ENCODE data around the gene GRIPAP1.
"Not testable (repeated sequence)": the region's sequence is repeated elsewhere in the genome, so short reads cannot be mapped to it uniquely, and the experiment has no call there.

The GRIPAP1 gene

GRCh38 chrX:48983896-48984295 lies 18.2 kb downstream of the GRIPAP1 start:
- DNase-seq (ENCODE audit: low read depth, low spot score) = no peak
- no peak overlapping the region for H3K4me3 ChIP-seq (ENCODE audit: low read depth, low read length)
- CTCF ChIA-PET = no interaction called here
- no peak for TF ChIP-seq CTCF (IDR thresholded peaks at IDR 0.05; ENCODE audit: insufficient read depth, low read length, missing control alignments)
- POLR2A ChIA-PET = no interaction called here

- DNase-seq (ENCODE audit: low read depth, low spot score) = no peak
- TF ChIP-seq CTCF (IDR thresholded peaks at IDR 0.05; ENCODE audit: insufficient read depth, low read length, missing control alignments) = no peak
- ChIA-PET POLR2A (interaction anchor here (0.7 kb wide), 1 partner anchor 89 kb away, joined by 4 read pairs; no protein-coding TSS in a partner anchor), CTCF (interaction anchor here (1.4 kb wide), 1 partner anchor 11 kb away, joined by 5 read pairs; the partner anchor contains the start of gene KCND1)
- H3K4me3 ChIP-seq (ENCODE audit: low read depth, low read length) = no peak overlapping the region
Observed at GRCh38 chrX:48983081-48983480, 19.0 kb downstream of the GRIPAP1 start.

GRCh38 chrX:48981178-48981577 lies 20.9 kb downstream of the GRIPAP1 start:
- no peak overlapping the region for H3K4me3 ChIP-seq (ENCODE audit: low read depth, low read length)
- ChIA-PET CTCF (no interaction called here), POLR2A (no interaction called here)
- TF ChIP-seq CTCF (IDR thresholded peaks at IDR 0.05; ENCODE audit: insufficient read depth, low read length, missing control alignments) = no peak
- DNase-seq (ENCODE audit: low read depth, low spot score) = no peak

- H3K4me3 ChIP-seq (ENCODE audit: low read depth, low read length); POLR2A ChIA-PET; CTCF ChIA-PET; DNase-seq (ENCODE audit: low read depth, low spot score): not testable (repeated sequence)
Observed at GRCh38 chrX:48980341-48980740, 21.7 kb downstream of the GRIPAP1 start.

GRCh38 chrX:48978226-48978625 lies 23.8 kb downstream of the GRIPAP1 start:
- ChIA-PET CTCF (no interaction called here), POLR2A (no interaction called here)
- no peak for TF ChIP-seq CTCF (IDR thresholded peaks at IDR 0.05; ENCODE audit: insufficient read depth, low read length, missing control alignments)

GRCh38 chrX:48976086-48976485 lies 26.0 kb downstream of the GRIPAP1 start:
- DNase-seq (ENCODE audit: low read depth, low spot score) = no peak
- ChIA-PET POLR2A (no interaction called here), CTCF (no interaction called here)
- H3K4me3 ChIP-seq (ENCODE audit: low read depth, low read length) = no peak overlapping the region
- TF ChIP-seq CTCF (IDR thresholded peaks at IDR 0.05; ENCODE audit: insufficient read depth, low read length, missing control alignments) = no peak

More at GRCh38 chrX:48978226-48978625, 23.8 kb downstream of the GRIPAP1 start:
- H3K4me3 ChIP-seq (ENCODE audit: low read depth, low read length) = no peak overlapping the region
- no peak for DNase-seq (ENCODE audit: low read depth, low spot score)

GRCh38 chrX:48975541-48975940 lies 26.5 kb downstream of the GRIPAP1 start:
- no peak for TF ChIP-seq CTCF (IDR thresholded peaks at IDR 0.05; ENCODE audit: insufficient read depth, low read length, missing control alignments)
- no peak overlapping the region for H3K4me3 ChIP-seq (ENCODE audit: low read depth, low read length)
- DNase-seq (ENCODE audit: low read depth, low spot score) = no peak
- ChIA-PET POLR2A (no interaction called here), CTCF (no interaction called here)

Measured in AG04449 (cell line).